D341Med (cell line): ENCODE measurements around the gene LY9.
"Not testable (repeated sequence)": the region's sequence is repeated elsewhere in the genome, so short reads cannot be mapped to it uniquely, and the experiment has no call there.

Source experiments
- DNase-seq: peaks from one replicate; pipeline ENCODE4 v3.0.0; 2012; ENCODE audit warnings: low spot score

The LY9 gene

DNA sequence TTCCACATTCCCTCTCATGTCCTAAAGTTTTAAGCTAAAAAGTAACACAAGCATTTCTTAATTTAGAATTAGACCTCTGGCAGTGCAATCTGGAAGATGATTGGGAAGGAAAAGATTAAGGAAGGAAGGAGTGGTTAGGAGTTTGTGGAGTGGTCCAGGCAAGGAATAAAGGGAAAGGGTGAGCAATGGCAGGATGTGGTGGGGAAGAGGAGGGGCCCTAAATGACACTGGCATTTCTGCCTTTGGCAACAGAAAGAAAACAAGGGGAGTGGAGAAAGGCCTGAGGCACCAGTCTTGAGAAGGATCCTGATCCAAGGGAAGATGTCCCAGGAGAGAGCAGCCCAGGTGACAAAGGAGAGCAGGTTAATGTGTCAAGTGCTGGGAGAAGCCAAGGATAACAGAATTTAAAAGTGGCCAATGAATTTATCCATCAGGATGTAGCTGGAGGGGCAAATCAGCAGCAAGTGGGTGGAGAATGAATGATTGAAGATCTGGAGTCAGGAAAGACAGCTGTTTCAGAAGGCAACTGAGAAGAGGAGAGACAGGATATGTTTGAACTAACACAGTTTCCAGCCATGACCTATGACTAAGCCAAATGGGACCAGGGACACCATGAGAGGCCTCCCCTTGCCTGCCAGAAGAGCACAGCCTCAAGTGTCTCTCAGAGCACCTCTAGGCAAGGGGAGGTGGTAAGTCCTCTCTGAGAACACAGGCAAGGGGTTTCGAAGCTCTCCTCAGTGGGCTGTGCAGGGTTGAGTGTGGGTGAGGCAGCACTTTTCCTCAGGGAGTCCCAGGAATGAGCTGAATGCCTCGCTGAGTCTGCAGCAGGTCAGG lies 20.9 kb upstream of the LY9 start:
- no peak for DNase-seq

DNA sequence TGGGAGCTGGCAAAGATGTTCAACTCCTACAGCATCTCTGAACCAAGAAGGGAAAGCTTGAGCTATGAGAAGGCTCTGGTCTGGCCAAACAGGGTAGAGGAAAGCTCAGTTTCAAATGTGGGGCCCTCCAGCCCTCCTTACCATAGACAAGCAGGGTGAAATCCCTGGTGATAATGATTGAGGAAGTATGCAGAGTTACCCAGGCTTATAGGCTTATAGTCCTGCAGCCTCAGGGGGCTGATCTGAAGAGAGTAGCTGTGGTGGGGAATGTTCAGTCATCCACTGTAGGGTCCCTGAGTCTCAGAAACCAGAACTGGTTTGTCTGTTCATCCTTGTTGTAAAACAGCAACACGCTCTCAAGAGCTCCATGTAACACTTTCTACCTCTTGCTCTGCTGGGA lies 19.8 kb upstream of the LY9 start:
- no peak for DNase-seq

DNA sequence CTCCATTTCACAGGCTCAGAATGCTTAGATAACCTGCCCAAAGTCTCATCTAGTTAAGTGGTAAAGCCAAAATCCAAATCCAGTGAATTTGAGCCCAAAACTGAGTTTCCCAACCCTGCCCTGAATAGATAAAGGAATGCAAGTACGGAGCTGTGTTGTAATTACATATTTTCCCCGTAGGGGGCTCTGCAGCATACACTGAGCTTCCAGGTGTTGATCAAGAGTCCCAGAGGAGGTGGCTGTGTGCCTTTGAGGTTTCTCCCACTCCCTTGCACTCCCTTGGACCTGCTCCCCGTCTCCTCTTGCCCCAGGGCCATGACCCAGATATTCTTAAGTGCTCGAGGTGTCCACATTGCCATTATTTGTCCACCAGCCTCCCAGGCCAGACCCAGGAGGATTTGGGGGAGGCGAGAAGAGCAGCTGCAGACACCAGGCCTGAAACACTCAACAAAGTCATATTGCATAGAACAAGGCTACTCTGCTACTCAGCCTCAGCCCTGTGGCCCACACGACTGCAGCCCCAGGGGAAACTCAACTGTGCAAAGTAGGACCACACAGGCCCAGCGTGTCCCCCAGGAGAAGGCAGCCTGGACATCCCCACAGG lies 18.4 kb upstream of the LY9 start:
- DNase-seq: peak; percentile 57

DNA sequence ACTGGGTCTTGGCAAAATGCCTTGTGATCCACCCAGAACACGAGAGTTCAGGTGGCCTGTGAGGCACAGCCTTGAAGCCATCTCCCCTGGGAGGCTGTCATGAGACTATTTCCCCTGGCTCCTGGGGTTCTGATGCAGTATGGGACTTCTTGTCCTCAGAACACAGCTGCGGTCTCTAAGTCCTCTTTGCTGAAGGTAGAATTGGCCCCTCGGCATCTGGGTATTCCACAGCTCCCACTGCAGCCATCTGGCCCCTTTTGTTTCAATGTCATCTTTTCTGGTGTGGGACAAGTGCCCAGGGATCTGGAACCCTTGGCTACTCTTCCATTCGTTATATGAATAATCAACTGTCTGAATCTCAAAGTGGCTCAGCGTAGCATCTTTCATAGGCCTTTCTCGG lies 17.0 kb upstream of the LY9 start:
- no peak for DNase-seq

DNA sequence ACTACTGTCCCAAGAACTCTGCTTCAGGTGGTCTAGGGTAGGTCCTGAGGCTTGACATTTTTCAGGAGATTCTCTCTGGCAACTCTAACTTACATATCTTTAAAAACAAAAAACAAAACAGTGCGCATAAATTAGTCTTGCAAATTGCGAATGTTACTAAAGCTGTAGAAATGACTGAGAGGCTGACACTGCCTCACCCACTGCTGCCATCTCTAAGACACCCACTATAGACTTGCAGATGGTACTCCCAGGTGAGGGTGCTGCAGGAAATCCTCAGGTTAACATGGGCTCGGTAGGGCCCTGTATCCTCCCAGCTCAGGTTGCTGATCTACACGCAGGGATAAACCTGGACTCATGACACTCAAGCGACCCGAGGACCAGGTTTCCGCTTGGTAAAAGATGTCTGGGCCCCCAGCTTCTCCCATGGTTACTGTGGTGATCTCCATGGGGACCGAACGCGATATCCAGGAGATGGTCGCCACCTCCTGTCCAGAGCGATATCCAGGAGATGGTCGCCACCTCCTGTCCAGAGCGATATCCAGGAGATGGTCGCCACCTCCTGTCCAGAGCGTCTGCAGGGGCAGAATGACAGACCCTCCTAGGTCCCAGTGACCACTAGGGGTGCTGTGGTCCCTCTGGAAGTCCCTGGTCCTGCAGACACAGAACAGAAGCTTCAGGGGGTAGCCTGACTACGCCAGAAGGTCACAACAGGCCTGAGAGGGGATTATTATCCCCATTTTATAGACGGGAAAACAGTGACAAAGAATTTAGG lies 16.2 kb upstream of the LY9 start:
- DNase-seq: peak; percentile 56

DNA sequence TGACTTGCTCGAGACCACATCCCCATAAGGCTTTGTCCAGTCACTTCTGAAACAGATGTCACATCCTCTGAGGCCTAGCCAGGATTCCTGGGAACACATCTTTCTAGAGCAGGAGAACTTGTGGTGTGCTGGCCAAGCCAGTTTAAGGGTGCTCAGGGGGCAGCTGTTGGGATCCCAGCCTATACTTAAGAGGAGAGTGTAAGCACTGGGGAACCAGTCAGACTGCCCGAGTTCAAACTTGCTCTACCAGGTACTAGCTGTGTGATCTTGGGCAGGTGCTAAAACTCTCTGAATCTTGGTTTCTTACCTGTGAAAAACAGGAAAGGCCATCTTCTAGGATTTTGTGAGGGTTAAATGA lies 15.6 kb upstream of the LY9 start:
- DNase-seq: no peak

DNA sequence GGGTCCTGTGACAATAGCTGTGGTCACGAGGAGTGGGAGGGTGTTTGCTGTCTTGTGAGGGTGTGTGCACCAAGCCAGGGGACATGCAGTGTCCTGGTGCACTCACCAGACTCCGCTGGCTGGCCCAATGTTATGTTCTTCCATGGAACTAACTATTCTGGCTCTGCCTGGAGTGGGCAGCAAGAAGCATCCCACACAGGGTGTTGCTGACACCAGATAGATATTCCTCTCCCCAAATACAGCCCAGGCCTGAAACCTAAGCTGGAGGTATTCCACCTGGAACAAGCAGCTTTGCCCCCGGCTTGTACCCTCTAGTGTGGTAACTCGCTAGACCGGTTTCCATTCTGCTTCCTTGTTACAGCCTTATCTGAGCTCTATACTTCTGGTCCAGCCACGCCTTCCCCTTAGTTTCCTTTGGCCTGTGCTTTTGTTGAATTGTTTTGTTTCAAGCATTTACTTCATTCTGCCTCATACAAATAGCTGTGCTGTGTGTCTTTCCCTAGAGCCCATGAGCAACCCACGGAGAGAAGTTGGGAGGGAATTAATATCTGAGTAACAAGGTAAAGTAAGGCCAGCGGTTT lies 14.7 kb upstream of the LY9 start:
- DNase-seq: no peak

DNA sequence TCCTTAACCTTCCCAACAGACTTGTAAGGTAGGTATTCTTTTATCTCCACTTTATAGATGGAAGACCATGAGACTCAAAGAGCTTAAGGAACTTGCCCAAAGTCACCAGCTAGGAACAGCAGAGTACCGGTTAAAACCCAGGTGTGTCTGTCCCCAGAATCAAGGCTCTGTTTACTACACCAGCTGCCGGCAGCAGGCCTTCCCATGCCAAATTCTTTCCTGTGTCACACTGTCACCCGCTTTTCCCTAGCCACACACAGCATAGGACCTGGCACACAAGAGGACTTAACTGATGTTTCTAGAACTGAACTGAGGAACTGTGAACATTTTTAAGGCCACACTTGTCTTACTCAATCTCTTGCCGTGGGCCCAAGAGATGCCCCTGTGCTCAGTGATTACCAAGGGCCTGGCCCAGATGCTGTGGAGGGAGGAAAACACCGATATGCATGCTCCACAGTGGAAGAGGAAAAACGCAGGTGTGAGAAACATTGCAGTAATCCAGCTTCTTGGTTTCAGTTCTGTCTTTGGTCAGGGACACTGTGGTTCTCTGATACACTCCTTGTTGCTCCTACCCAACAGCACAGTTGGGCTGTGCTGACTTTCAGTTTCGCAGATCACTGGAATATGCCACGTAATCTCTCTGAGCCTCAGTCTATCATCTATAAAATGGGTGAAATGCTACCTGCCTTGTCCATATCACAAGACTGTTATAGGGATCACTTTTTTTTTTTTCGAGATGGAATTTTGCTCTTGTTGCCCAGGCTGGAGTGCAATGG lies 13.9 kb upstream of the LY9 start:
- DNase-seq: no peak

DNA sequence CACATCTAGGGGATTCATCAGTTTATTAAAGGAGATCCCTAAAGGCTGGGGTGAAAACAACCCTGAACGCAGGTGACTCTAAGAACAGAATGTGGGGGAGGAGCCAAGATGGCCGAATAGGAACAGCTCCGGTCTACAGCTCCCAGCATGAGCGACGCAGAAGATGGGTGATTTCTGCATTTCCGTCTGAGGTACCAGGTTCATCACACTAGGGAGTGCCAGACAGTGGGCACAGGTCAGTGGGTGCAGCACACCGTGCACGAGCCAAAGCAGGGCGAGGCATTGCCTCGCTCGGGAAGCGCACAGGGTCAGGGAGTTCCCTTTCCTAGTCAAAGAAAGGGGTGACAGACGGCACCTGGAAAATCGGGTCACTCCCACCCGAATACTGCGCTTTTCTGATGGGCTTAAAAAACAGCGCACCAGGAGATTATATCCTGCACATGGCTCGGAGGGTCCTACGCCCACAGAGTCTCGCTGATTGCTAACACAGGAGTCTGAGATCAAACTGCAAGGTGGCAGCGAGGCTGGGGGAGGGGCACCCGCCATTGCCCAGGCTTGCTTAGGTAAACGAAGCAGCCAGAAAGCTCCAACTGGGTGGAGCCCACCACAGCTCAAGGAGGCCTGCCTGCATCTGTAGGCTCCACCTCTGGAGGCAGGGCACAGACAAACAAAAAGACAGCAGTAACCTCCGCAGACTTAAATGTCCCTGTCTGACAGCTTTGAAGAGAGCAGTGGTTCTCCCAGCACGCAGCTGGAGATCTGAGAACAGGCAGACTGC lies 12.8 kb upstream of the LY9 start:
- not testable (repeated sequence) for DNase-seq

DNA sequence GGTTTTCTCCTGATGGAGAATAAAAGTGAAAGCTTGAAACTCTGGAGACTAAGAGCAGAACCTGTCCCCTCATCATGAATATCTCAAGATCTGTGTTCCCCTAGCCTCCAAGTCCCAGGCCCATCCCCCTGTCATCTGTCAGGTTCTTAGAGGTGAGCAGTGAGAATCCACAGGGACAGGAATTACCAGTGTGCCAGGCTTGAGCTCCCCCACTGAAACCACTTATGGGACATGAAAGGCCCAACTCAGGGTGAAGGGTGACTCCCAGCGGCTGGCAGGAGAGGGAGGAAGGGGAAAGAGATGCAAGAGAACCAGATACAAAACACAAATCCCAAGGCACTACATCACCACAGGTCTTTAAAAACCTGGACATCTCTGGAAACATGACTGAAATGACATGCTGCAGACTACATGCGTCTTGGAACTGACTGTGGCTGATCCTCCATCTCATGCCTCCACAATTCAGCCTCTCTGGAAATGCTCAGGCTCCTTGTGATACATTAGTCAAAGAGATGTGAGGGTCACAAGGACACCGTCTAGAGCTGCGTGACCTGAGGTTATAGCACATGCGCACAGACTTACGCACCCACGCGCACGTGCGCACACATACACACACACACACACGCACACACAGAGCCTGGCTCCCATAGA lies 6.8 kb upstream of the LY9 start:
- no peak for DNase-seq

DNA sequence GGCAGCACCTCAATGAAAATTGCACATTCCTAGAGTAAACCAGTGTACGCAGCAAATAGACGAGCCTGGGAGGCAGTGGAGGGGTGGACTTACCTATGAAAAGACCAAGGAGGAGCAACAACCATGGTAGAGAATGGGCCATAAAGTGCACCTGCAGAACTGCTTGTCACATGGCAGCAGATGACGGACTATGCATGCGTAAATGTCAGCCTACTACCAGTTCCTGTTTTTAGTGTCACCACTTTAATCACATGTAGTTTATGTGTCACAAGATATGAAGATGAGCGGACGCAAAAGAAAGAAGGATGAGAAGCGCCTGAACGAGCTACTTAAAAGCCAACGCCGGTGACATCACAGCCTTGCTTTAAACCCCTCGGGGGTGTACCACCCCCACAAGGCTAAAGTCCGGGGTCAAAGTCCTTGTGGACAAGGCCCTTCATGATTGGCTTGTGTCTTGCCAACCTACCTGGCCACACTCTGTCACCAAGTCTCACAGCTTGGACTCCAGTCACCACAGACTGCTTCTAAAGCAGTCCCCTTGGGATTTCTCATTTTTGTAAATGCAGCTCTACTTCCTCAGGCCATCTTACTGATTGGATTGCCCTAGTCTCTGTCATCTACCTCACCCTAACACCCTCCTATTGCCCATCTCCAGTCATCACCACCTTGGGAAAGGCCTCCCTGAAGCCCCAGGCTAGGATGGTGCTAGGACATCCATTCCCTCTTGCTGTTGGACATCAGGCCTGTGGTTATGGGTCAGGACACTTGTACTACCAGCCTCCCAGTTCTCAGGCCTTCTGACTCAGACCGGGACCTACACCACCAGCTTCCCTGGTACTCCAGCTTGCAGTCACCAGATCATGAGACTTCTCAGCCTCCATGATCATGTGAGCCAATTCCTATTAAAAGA lies 6.0 kb upstream of the LY9 start:
- no peak for DNase-seq

DNA sequence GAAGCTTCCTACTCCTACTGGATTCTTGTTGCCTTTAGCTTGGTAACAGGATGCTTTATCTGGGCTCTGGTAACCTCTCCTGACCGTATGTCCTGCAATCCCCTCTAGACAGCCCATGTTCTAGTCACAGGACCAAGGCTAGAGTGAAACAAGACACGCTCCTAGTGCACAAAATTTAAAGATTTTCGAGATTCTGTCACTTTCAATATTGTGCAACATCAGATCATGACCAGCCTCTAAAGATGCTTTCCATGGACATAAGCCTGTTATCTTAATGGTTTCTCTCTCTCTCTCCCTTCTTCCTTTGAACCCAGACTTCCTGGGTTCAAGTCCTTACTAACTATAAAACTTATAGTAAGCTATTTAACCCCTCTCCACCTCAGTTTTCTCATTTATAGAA lies 1.6 kb upstream of the LY9 start:
- no peak for DNase-seq

DNA sequence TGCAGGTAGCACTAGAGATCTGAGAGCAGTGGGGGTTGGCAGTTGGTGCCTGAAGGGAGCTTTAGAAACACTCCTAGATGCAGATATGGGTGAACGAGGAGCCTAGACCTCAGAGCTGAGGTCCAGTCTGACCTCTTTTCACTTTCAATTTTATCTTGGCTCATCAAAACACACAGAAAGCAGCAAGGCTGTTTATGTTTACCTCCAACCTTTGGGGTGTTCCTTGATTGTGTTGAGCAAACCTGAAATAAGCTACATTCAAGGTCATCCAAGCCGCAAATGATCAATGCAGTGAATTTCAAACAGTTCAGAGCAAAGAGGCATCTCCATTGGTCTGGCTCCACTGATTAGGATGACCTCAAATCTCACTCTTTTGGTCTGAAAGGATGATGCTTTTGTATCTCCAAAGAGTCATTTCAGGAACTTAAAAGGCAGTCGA lies 1.3 kb downstream of the LY9 start:
- DNase-seq: no peak

DNA sequence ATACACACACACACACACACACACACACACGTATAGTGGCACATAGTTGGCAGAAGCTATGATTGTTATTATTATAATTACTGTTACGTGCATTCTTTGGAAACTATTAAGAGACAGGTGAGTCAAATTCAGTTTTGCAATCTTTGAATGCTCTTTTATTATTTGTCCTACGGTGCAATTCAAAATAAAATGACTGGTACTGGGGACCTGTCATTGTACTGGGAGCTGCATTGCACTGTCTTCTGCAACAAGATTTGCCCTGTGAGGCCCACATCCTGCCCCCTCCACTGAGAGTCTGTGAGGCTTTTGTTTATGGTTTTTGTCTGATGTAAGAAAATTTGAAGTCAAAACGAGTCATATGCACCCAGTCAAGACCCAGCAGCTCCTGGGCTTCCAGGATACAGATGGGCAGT lies 1.9 kb downstream of the LY9 start:
- no peak for DNase-seq

DNA sequence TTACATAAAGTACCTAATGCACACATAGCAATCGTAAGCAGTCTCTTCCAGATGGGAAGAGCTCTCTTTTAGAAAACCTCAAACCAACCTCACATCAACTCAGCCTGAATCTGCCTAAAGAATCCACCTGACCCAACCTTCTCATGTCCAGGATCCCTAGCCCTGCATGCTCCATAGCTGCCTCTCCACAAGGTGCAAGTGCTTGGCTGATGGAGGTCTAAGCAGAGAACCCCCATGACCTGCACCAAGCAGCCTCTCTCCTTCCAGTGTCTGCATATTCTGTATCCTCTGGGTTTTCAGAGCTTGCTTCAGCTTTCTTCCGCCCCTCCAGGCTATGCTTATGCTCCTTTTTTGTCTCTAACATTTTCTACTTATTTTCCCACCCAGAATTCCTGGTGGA lies 2.5 kb downstream of the LY9 start:
- DNase-seq: no peak

DNA sequence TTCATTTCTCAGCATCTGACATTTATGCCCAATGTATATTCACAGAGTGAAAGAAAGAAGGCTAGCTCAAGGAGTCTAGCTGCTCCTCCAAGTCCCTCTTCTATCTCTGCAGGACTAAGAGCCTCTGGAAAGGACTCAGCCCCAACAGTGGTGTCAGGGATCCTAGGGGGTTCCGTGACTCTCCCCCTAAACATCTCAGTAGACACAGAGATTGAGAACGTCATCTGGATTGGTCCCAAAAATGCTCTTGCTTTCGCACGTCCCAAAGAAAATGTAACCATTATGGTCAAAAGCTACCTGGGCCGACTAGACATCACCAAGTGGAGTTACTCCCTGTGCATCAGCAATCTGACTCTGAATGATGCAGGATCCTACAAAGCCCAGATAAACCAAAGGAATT lies 3.7 kb downstream of the LY9 start:
- no peak for DNase-seq

DNA sequence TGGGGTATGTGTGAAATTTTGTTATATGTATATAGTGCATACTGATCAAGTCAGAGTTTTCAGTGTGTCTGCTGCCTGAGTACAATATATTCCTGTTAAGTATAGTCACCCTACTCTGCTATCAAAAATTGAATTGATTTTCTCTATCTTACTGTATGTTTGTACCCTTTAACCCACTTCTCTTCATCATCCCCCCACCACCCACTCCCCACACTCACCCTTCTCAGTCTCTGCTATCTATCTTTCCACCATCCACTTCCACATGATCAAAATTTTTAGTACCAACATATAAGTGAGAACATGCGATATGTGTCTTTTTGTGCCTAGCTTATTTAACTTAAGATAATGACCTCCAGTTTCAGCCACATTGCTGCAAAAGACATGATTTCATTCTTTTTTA lies 4.2 kb downstream of the LY9 start:
- no peak for DNase-seq

DNA sequence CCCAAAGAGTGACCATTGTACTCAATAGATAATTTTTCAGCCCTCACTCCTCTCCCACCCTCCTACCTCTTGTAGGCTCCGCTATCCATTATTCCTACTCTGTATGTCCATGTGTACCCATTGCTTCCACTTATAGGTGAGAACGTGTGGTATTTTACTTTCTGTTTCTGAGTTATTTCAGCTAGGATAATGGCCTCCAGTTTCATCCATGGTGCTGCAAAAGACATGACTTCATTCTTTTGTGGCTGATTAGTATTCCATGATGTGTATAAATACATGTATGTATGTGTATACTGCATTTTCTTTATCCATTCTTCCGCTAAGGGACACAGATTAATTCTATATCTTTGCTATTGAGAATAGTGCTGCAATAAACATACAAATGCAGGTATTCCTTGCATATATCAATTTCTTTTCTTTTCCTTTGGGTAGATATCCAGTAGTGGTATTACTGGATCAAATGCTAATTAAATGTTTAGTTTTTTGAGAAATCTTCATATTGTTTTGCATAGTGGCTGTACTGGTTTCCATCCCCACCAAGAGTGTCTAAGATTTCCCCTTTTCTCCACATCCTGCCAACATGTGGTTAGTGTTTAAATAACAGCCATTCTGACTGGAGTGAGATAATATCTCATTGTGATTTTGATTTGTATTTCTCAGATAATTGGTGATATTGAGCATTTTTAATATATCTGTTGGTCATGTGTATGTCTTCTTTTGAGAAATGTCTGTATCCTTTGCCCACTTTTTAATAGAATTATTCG lies 4.9 kb downstream of the LY9 start:
- DNase-seq: no peak
